ENCODE results near the gene SORCS2. TPM values are rescaled to one million over a fixed set of nuclear protein-coding genes. Genes with fewer than 3 reads are reported as not detected.
"Not testable (repeated sequence)": the region's sequence is repeated elsewhere in the genome, so short reads cannot be mapped to it uniquely, and the experiment has no call there.

Gene SORCS2
- total RNA-seq, 5 donors from 2014 or later (not counting 1 experiment from before 2014, with no cell fraction given), result 0.22 TPM; not detected in 4

- CTCF ChIA-PET, result no interaction called here
- H3K27ac ChIP-seq (ENCODE audit: low read length), result no peak overlapping the region
- peaks cover 16 to 31% of the 10 kb centered on the region in 2 donors for H3K27me3 Mint-ChIP-seq
- no peak overlapping the region for H3K27ac Mint-ChIP-seq
- H3K4me1 ChIP-seq (ENCODE audit: control insufficient read depth in 1 of 2, extremely low read depth in 1 of 2, insufficient read depth in 2 of 2, low read length in 2 of 2), result no peaks in the 10 kb centered on the region
- POLR2A ChIA-PET, result no interaction called here
- no peaks in the 10 kb centered on the region for H3K9me3 Mint-ChIP-seq
- no peaks in the 10 kb centered on the region for H3K36me3 Mint-ChIP-seq
- DNase-seq (no peak), ATAC-seq (replicated peaks in 1 of 4) (no peak)
- H3K27me3 ChIP-seq (replicated peaks in 1 of 2; ENCODE audit: control insufficient read depth in 2 of 2, extremely low read depth in 1 of 2, insufficient read depth in 2 of 2, low read length in 1 of 2), result peaks cover 0 to 34% of the 10 kb centered on the region in 2 experiments
- no CpG with 5 or more reads among the region's 6 CpGs for WGBS (ENCODE audit: insufficient coverage)
- no peaks in the 10 kb centered on the region for H3K4me1 Mint-ChIP-seq
- no peaks in the 10 kb centered on the region for H3K9me3 ChIP-seq
- no peak overlapping the region for H3K4me3 ChIP-seq (ENCODE audit: control insufficient read depth in 1 of 2, extremely low read depth in 1 of 2, low read length in 1 of 2)
- no peak overlapping the region for H3K4me3 Mint-ChIP-seq
- H3K36me3 ChIP-seq (ENCODE audit: control insufficient read depth in 2 of 2, extremely low read depth in 1 of 2, insufficient read depth in 1 of 2, low read length in 1 of 2), result no peaks in the 10 kb centered on the region
These were observed 32.4 kb upstream of the SORCS2 start for GRCh38 chr4:7159923-7160322.

- H3K27me3 ChIP-seq (replicated peaks in 1 of 2; ENCODE audit: control insufficient read depth in 2 of 2, extremely low read depth in 1 of 2, insufficient read depth in 2 of 2, low read length in 1 of 2), result peaks cover 0 to 34% of the 10 kb centered on the region in 2 experiments
- Mint-ChIP-seq H3K4me3 (no peak overlapping the region), H3K27me3 (peaks cover 12 to 29% of the 10 kb centered on the region in 2 donors), H3K27ac (no peak overlapping the region), H3K9me3 (no peaks in the 10 kb centered on the region), H3K36me3 (no peaks in the 10 kb centered on the region), H3K4me1 (no peaks in the 10 kb centered on the region)
- no peak overlapping the region for H3K27ac ChIP-seq (ENCODE audit: low read length)
- no peak overlapping the region for H3K4me3 ChIP-seq (ENCODE audit: control insufficient read depth in 1 of 2, extremely low read depth in 1 of 2, low read length in 1 of 2)
- no peaks in the 10 kb centered on the region for H3K4me1 ChIP-seq (ENCODE audit: control insufficient read depth in 1 of 2, extremely low read depth in 1 of 2, insufficient read depth in 2 of 2, low read length in 2 of 2)
- 88% methylated on average over 8 of the region's 11 CpGs for WGBS (ENCODE audit: insufficient coverage)
- peak in 1 of 35 experiments; percentile 17 for DNase-seq
- H3K36me3 ChIP-seq (ENCODE audit: control insufficient read depth in 2 of 2, extremely low read depth in 1 of 2, insufficient read depth in 1 of 2, low read length in 1 of 2), result no peaks in the 10 kb centered on the region
- H3K9me3 ChIP-seq, result no peaks in the 10 kb centered on the region
- POLR2A ChIA-PET, result no interaction called here
- ATAC-seq (replicated peaks in 1 of 4), result no peak
- CTCF ChIA-PET, result no interaction called here
These were observed 31.9 kb upstream of the SORCS2 start for GRCh38 chr4:7160439-7160838.

GRCh38 chr4:7160951-7161440, 31.3 kb upstream of the SORCS2 start:
- H3K4me3 Mint-ChIP-seq, result no peak overlapping the region
- WGBS (ENCODE audit: insufficient coverage), result 87% methylated on average over 10 of the region's 10 CpGs
- ChIA-PET POLR2A (no interaction called here), CTCF (no interaction called here)
- no peak overlapping the region for H3K4me3 ChIP-seq (ENCODE audit: control insufficient read depth in 1 of 2, extremely low read depth in 1 of 2, low read length in 1 of 2)
- H3K36me3 ChIP-seq (ENCODE audit: control insufficient read depth in 2 of 2, extremely low read depth in 1 of 2, insufficient read depth in 1 of 2, low read length in 1 of 2), result no peaks in the 10 kb centered on the region
- no peaks in the 10 kb centered on the region for H3K36me3 Mint-ChIP-seq
- H3K9me3 ChIP-seq, result no peaks in the 10 kb centered on the region
- no peaks in the 10 kb centered on the region for H3K9me3 Mint-ChIP-seq
- peaks cover 11 to 25% of the 10 kb centered on the region in 2 donors for H3K27me3 Mint-ChIP-seq
- peaks cover 0 to 34% of the 10 kb centered on the region in 2 experiments for H3K27me3 ChIP-seq (replicated peaks in 1 of 2; ENCODE audit: control insufficient read depth in 2 of 2, extremely low read depth in 1 of 2, insufficient read depth in 2 of 2, low read length in 1 of 2)
- no peaks in the 10 kb centered on the region for H3K4me1 ChIP-seq (ENCODE audit: control insufficient read depth in 1 of 2, extremely low read depth in 1 of 2, insufficient read depth in 2 of 2, low read length in 2 of 2)
- no peaks in the 10 kb centered on the region for H3K4me1 Mint-ChIP-seq
- no peak overlapping the region for H3K27ac ChIP-seq (ENCODE audit: low read length)
- H3K27ac Mint-ChIP-seq, result no peak overlapping the region
- DNase-seq, result peak in 1 of 35 experiments; percentile 10
- ATAC-seq (replicated peaks in 1 of 4), result no peak

GRCh38 chr4:7161721-7162214, 30.6 kb upstream of the SORCS2 start:
- H3K9me3 Mint-ChIP-seq, result no peaks in the 10 kb centered on the region
- Histone ChIP-seq H3K4me3 (ENCODE audit: control insufficient read depth in 1 of 2, extremely low read depth in 1 of 2, low read length in 1 of 2) (no peak overlapping the region), H3K27ac (ENCODE audit: low read length) (no peak overlapping the region), H3K9me3 (no peaks in the 10 kb centered on the region), H3K27me3 (replicated peaks in 1 of 2; ENCODE audit: control insufficient read depth in 2 of 2, extremely low read depth in 1 of 2, insufficient read depth in 2 of 2, low read length in 1 of 2) (peaks cover 0 to 30% of the 10 kb centered on the region in 2 experiments), H3K4me1 (ENCODE audit: control insufficient read depth in 1 of 2, extremely low read depth in 1 of 2, insufficient read depth in 2 of 2, low read length in 2 of 2) (no peaks in the 10 kb centered on the region), H3K36me3 (ENCODE audit: control insufficient read depth in 2 of 2, extremely low read depth in 1 of 2, insufficient read depth in 1 of 2, low read length in 1 of 2) (no peaks in the 10 kb centered on the region)
- peaks cover 4 to 18% of the 10 kb centered on the region in 2 donors for H3K27me3 Mint-ChIP-seq
- ATAC-seq (replicated peaks in 1 of 4) (no peak), DNase-seq (no peak)
- H3K27ac Mint-ChIP-seq, result no peak overlapping the region
- ChIA-PET POLR2A (no interaction called here), CTCF (no interaction called here)
- 60% methylated on average over 4 of the region's 6 CpGs for WGBS (ENCODE audit: insufficient coverage)
- no peaks in the 10 kb centered on the region for H3K36me3 Mint-ChIP-seq
- no peaks in the 10 kb centered on the region for H3K4me1 Mint-ChIP-seq
- no peak overlapping the region for H3K4me3 Mint-ChIP-seq

GRCh38 chr4:7165056-7165873, 27.1 kb upstream of the SORCS2 start:
- Histone ChIP-seq H3K27me3 (replicated peaks in 1 of 2; ENCODE audit: control insufficient read depth in 2 of 2, extremely low read depth in 1 of 2, insufficient read depth in 2 of 2, low read length in 1 of 2) (peaks cover 0 to 18% of the 10 kb centered on the region in 2 experiments), H3K4me1 (ENCODE audit: control insufficient read depth in 1 of 2, extremely low read depth in 1 of 2, insufficient read depth in 2 of 2, low read length in 2 of 2) (peaks cover 0 to 12% of the 10 kb centered on the region in 2 experiments)
- H3K4me3 Mint-ChIP-seq; H3K9me3 ChIP-seq; H3K27me3 Mint-ChIP-seq; H3K36me3 Mint-ChIP-seq; H3K4me3 ChIP-seq (ENCODE audit: control insufficient read depth in 1 of 2, extremely low read depth in 1 of 2, low read length in 1 of 2); ATAC-seq (replicated peaks in 1 of 4); H3K36me3 ChIP-seq (ENCODE audit: control insufficient read depth in 2 of 2, extremely low read depth in 1 of 2, insufficient read depth in 1 of 2, low read length in 1 of 2); H3K27ac Mint-ChIP-seq; POLR2A ChIA-PET; H3K4me1 Mint-ChIP-seq; H3K27ac ChIP-seq (ENCODE audit: low read length); H3K9me3 Mint-ChIP-seq: not testable (repeated sequence)
- CTCF ChIA-PET, result interaction anchor here in 1 of 2 donors (0.6 kb wide), 1 partner anchor 156 kb away, joined by 3 read pairs; no protein-coding TSS in a partner anchor
- 73% methylated on average over 24 of the region's 28 CpGs for WGBS (ENCODE audit: insufficient coverage)
- peak in 1 of 35 experiments; percentile 11 for DNase-seq

GRCh38 chr4:7165874-7166201, 26.5 kb upstream of the SORCS2 start:
- H3K4me3 Mint-ChIP-seq, result no peak overlapping the region
- peaks cover 0 to 17% of the 10 kb centered on the region in 2 experiments for H3K27me3 ChIP-seq (replicated peaks in 1 of 2; ENCODE audit: control insufficient read depth in 2 of 2, extremely low read depth in 1 of 2, insufficient read depth in 2 of 2, low read length in 1 of 2)
- H3K36me3 ChIP-seq (ENCODE audit: control insufficient read depth in 2 of 2, extremely low read depth in 1 of 2, insufficient read depth in 1 of 2, low read length in 1 of 2), result no peaks in the 10 kb centered on the region
- CTCF ChIA-PET, result no interaction called here
- H3K27ac ChIP-seq (ENCODE audit: low read length), result no peak overlapping the region
- DNase-seq (peak in 1 of 35 experiments; percentile 17), ATAC-seq (replicated peaks in 1 of 4) (no peak)
- 63% methylated on average over 7 of the region's 9 CpGs for WGBS (ENCODE audit: insufficient coverage)
- peaks cover 5 to 7% (median 6%) of the 10 kb centered on the region in 3 donors for H3K4me1 Mint-ChIP-seq
- H3K9me3 ChIP-seq, result no peaks in the 10 kb centered on the region
- H3K27me3 Mint-ChIP-seq, result peaks cover 6% of the 10 kb centered on the region in 2 donors
- H3K9me3 Mint-ChIP-seq, result no peaks in the 10 kb centered on the region
- H3K4me3 ChIP-seq (ENCODE audit: control insufficient read depth in 1 of 2, extremely low read depth in 1 of 2, low read length in 1 of 2), result no peak overlapping the region
- no peak overlapping the region for H3K27ac Mint-ChIP-seq
- POLR2A ChIA-PET, result no interaction called here
- H3K36me3 Mint-ChIP-seq, result no peaks in the 10 kb centered on the region
- H3K4me1 ChIP-seq (ENCODE audit: control insufficient read depth in 1 of 2, extremely low read depth in 1 of 2, insufficient read depth in 2 of 2, low read length in 2 of 2), result peaks cover 0 to 12% of the 10 kb centered on the region in 2 experiments
